HPDE6-E6E7 (cell line): Measurements from ENCODE around the gene EFCAB10.
"Not testable (repeated sequence)": the region's sequence is repeated elsewhere in the genome, so short reads cannot be mapped to it uniquely, and the experiment has no call there.

Source experiments
- DNase-seq: peaks from one replicate; pipeline ENCODE4 v3.0.0; 2011; ENCODE audit warnings: missing footprints; ENCODE audit errors: extremely low spot score

EFCAB10 gene

GRCh38 chr7:105530546-105530945 lies 50.7 kb downstream of the EFCAB10 start:
- no peak for DNase-seq

- DNase-seq: no peak
Observed at GRCh38 chr7:105530126-105530525, 51.2 kb downstream of the EFCAB10 start.

DNA sequence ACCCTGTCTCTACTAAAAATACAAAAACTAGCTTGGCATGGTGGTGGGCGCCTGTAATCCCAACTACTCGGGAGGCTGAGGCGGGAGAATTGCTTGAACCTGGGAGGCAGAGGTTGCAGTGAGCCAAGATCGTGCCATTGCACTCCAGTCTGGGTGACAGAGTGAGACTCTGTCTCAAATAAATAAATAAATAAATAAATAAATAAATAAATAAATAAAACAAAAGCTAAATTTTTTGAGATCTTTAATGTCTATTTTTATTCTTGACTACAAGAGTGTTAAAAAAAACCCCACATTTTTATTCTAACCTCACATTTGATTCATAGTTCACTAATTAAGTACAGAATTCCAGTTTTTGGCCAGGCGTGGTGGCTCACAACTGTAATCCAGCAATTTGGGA lies 53.6 kb downstream of the EFCAB10 start:
- DNase-seq: not testable (repeated sequence)

- DNase-seq: no peak
Observed at GRCh38 chr7:105524840-105525239, 56.5 kb downstream of the EFCAB10 start.

- DNase-seq: not testable (repeated sequence)
Observed at GRCh38 chr7:105524423-105524822, 56.9 kb downstream of the EFCAB10 start.

- peak; percentile 88 for DNase-seq
Observed at GRCh38 chr7:105521717-105522463, 59.4 kb downstream of the EFCAB10 start, which contains the start of gene PUS7. Gene PUS7 (minus strand): TSS chr7:105522271. CDS start chr7:105508512, 13,759 bp downstream.

DNA sequence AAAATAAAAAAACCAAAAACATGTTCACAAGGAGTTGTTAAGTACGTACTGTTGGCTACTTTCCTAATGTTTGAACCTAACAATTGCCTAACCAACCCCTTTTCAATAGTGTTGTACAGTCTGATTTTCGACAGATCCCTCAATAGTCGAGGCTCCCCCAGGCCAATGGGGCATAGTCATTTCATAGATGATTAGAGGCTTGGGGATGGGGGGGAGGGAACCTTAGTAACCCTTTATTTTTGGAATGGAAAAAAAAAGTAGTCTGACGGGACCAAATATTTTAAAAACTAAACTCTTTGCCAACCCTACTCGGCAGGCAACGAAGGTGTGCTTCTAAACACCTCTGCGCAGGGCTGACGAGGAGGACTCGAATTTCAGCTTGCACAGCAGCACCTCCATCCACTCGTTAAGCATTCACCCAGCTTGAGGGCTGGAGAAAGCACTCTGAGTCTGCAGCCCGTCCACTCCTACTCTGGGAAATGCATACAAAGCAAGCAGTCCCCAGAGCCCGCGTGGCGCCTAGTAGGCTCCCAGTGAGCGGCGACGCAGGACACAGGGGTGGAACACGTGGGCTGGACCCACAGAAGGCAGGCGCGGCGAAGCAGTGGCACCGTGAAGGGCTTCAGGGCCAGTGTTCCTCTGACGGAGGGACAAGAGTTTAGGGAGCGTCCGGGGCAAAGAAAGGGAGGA lies 60.1 kb downstream of the EFCAB10 start:
- DNase-seq: no peak

GRCh38 chr7:105520620-105521019 lies 60.7 kb downstream of the EFCAB10 start:
- not testable (repeated sequence) for DNase-seq

DNA sequence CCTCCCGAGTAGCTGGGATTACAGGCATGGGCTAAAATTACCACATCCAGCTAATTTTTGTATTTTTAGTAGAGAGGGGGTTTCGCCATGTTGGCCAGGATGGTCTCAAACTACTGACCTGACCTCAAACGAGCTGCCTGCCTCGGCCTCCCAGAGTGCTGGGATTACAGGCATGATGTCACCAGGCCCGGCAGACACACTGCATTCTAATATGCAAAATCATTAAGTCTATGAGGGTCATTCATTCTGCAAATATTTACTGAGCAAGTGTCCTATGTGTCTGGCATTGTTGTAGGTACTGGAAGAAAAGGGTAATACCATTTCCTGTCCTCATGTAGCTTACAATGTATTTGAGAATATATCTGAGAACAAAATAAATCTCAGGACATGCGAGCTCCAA lies 61.9 kb downstream of the EFCAB10 start:
- DNase-seq: no peak

DNA sequence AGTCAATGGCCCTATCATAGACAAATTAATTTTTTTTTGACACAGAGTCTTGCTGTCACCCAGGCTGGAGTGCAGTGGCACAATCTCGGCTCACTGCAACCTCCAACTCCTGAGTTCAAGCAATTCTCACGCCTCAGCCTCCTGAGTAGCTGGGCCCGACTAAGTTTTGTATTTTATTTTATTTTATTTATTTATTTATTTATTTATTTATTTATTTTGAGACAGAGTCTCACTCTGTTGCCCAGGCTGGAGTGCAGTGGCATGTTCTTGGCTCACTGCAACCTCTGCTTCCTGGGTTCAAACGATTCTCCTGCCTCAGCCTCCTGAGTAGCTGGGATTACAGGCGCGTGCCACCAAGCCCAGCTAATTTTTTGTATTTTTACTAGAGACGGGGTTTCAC lies 65.7 kb downstream of the EFCAB10 start:
- DNase-seq: not testable (repeated sequence)
